H9 (cell line): ENCODE data around the gene ARAP1. TPM values are rescaled to one million over a fixed set of nuclear protein-coding genes. Genes with fewer than 3 reads are reported as not detected.

Experiments
- DNase-seq: peaks from one replicate; pipeline ENCODE4 v3.0.0-alpha.2; 2017
- H2AFZ ChIP-seq: one replicate; pipeline ENCODE4 v1.6.1; 2013; ENCODE audit warnings: mild to moderate bottlenecking, low read length, control low read depth, moderate library complexity
- H2AK5ac ChIP-seq: 2 replicates; pipeline ENCODE4 v1.6.1; 2013; ENCODE audit warnings: low read length, control low read depth, mixed read lengths; ENCODE audit not compliant: insufficient read length
- H2BK120ac ChIP-seq: one replicate; pipeline ENCODE4 v1.6.1; 2013; ENCODE audit warnings: low read depth, mild to moderate bottlenecking, low read length, control low read depth, inconsistent platforms; ENCODE audit not compliant: poor library complexity, severe bottlenecking
- H2BK12ac ChIP-seq: 2 replicates; pipeline ENCODE4 v1.6.1; 2013; ENCODE audit warnings: low read length, control low read depth, mixed read lengths, low read depth; ENCODE audit not compliant: insufficient read length
- H2BK15ac ChIP-seq: 2 replicates; pipeline ENCODE4 v1.6.1; 2013; ENCODE audit warnings: low read depth, low read length, control low read depth
- H2BK20ac ChIP-seq: one replicate; pipeline ENCODE4 v1.6.1; 2013; ENCODE audit warnings: low read depth, mild to moderate bottlenecking, low read length, control low read depth, inconsistent platforms; ENCODE audit not compliant: poor library complexity, severe bottlenecking
- H2BK5ac ChIP-seq: 2 replicates; pipeline ENCODE4 v1.6.1; 2013; ENCODE audit warnings: low read length, control low read depth, mixed read lengths; ENCODE audit not compliant: insufficient read length
- H3K14ac ChIP-seq: 2 replicates; pipeline ENCODE4 v1.6.1; 2013; ENCODE audit warnings: low read length, control low read depth; ENCODE audit not compliant: insufficient read depth
- H3K18ac ChIP-seq: 2 replicates; pipeline ENCODE4 v1.6.1; 2013; ENCODE audit warnings: low read depth, mild to moderate bottlenecking, mixed read lengths, low read length, control low read depth; ENCODE audit not compliant: insufficient read length
- H3K23ac ChIP-seq: 2 replicates; pipeline ENCODE4 v1.6.1; 2013; ENCODE audit warnings: low read length, control low read depth, mixed read lengths, low read depth; ENCODE audit not compliant: insufficient read length
- H3K23me2 ChIP-seq: 2 replicates; pipeline ENCODE4 v1.6.1; 2013; ENCODE audit warnings: low read depth, mild to moderate bottlenecking, mixed read lengths, low read length, control low read depth; ENCODE audit not compliant: insufficient read length, poor library complexity, severe bottlenecking
- H3K27ac ChIP-seq: 2 replicates; pipeline ENCODE4 v1.5.1; 2013; ENCODE audit warnings: low read length, control low read depth, mixed read lengths, low read depth; ENCODE audit not compliant: insufficient read length
- H3K27me3 ChIP-seq: 2 replicates; pipeline ENCODE4 v1.6.1; 2013; ENCODE audit warnings: low read length, control low read depth, inconsistent platforms; ENCODE audit not compliant: insufficient read depth
- H3K4ac ChIP-seq: 2 replicates; pipeline ENCODE4 v1.6.1; 2013; ENCODE audit warnings: low read depth, mild to moderate bottlenecking, control low read depth, inconsistent platforms, low read length, moderate library complexity
- H3K4me1 ChIP-seq: 2 replicates; pipeline ENCODE4 v1.6.1; 2013; ENCODE audit warnings: low read length, control low read depth, inconsistent platforms; ENCODE audit not compliant: insufficient read depth
- H3K4me2 ChIP-seq: 2 replicates; pipeline ENCODE4 v1.6.1; 2013; ENCODE audit warnings: low read length, control low read depth, mixed read lengths; ENCODE audit not compliant: insufficient read length, insufficient read depth
- H3K56ac ChIP-seq: 2 replicates; pipeline ENCODE4 v1.6.1; 2013; ENCODE audit warnings: low read depth, mild to moderate bottlenecking, mixed read lengths, low read length, control low read depth; ENCODE audit not compliant: insufficient read length
- H3K79me1 ChIP-seq: 2 replicates; pipeline ENCODE4 v1.6.1; 2013; ENCODE audit warnings: low read depth, mild to moderate bottlenecking, moderate library complexity, low read length, control low read depth, inconsistent platforms; ENCODE audit not compliant: insufficient read depth, poor library complexity, severe bottlenecking
- H3K79me2 ChIP-seq: 2 replicates; pipeline ENCODE4 v1.6.1; 2013; ENCODE audit warnings: low read length, control low read depth, inconsistent platforms; ENCODE audit not compliant: insufficient read depth
- H3K9ac ChIP-seq: 2 replicates; pipeline ENCODE4 v1.6.1; 2013; ENCODE audit warnings: low read length, control low read depth, mixed read lengths; ENCODE audit not compliant: insufficient read length; ENCODE audit errors: extremely low read depth
- H3K9me3 ChIP-seq: one replicate; pipeline ENCODE4 v1.6.1; 2013; ENCODE audit warnings: low read depth, low read length, inconsistent platforms; ENCODE audit not compliant: control insufficient read depth
- H3T11ph ChIP-seq: one replicate; pipeline ENCODE4 v1.6.1; 2013; ENCODE audit warnings: mild to moderate bottlenecking, low read length, control low read depth, inconsistent platforms
- H4K20me1 ChIP-seq: one replicate; pipeline ENCODE4 v1.6.1; 2013; ENCODE audit not compliant: control insufficient read depth, insufficient read length, insufficient read depth
- H4K5ac ChIP-seq: 2 replicates; pipeline ENCODE4 v1.6.1; 2013; ENCODE audit warnings: low read depth, mild to moderate bottlenecking, mixed read lengths, low read length, control low read depth; ENCODE audit not compliant: insufficient read length
- H4K8ac ChIP-seq: replicated peaks from 2 replicates; pipeline ENCODE4 v1.6.1; 2013; ENCODE audit warnings: low read length, control low read depth, mixed read lengths, low read depth; ENCODE audit not compliant: insufficient read length
- H4K91ac ChIP-seq: 2 replicates; pipeline ENCODE4 v1.6.1; 2013; ENCODE audit warnings: low read depth, mild to moderate bottlenecking, moderate library complexity, mixed read lengths, low read length, control low read depth; ENCODE audit not compliant: insufficient read length
- H3K27ac Mint-ChIP-seq, 3 experiments: 2 replicates in 2 of 3; 3 replicates in 1 of 3; pipeline ENCODE4 v1.8.0; 2020 to 2021; ENCODE audit warnings: mixed read lengths in 3 of 3, mild to moderate bottlenecking in 1 of 3, moderate library complexity in 1 of 3
- H3K27me3 Mint-ChIP-seq: 2 replicates; pipeline ENCODE4 v1.8.0; 2021; ENCODE audit warnings: low read depth, mild to moderate bottlenecking, moderate library complexity, mixed read lengths
- H3K36me3 Mint-ChIP-seq, 3 experiments: 2 replicates in 2 of 3; 3 replicates in 1 of 3; pipeline ENCODE4 v1.8.0; 2020 to 2021; ENCODE audit warnings: low read depth in 3 of 3, mixed read lengths in 3 of 3; ENCODE audit not compliant: insufficient read depth in 1 of 3
- H3K4me1 Mint-ChIP-seq, 2 experiments: 2 replicates each; pipeline ENCODE4 v1.8.0; 2020; ENCODE audit warnings: mixed read lengths in 2 of 2
- H3K4me3 Mint-ChIP-seq, 2 experiments: 2 replicates in 1 of 2; 3 replicates in 1 of 2; pipeline ENCODE4 v1.8.0; 2020 to 2021; ENCODE audit warnings: mild to moderate bottlenecking in 2 of 2, mixed read lengths in 2 of 2, moderate library complexity in 1 of 2
- H3K9me3 Mint-ChIP-seq, 2 experiments: 2 replicates in 1 of 2; 3 replicates in 1 of 2; pipeline ENCODE4 v1.8.0; 2020; ENCODE audit warnings: mild to moderate bottlenecking in 2 of 2, mixed read lengths in 2 of 2, moderate library complexity in 1 of 2
- CTCF ChIP-seq: fragments of 200-600 bp; sonication (generic); conservative IDR thresholded peaks from 3 replicates; pipeline ENCODE4 v1.8.0; 2021; ENCODE audit warnings: antibody characterized with exemption, mild to moderate bottlenecking
- WGBS: extraction: QIAGEN DNeasy Blood & Tissue Kit; methylation state at CpG from one replicate; pipeline ENCODE4 v1.1.7; 2013; ENCODE audit warnings: missing lambda C conversion rate, low lambda C conversion rate, mixed read lengths; ENCODE audit not compliant: insufficient read length; ENCODE audit errors: extremely low coverage; 5-methylcytosine and 5-hydroxymethylcytosine counted together
- total RNA-seq: library from RNA; stranded (reverse); gene quantifications from 2 replicates; pipeline ENCODE4 v1.2.1, GENCODE V29; 2021

The ARAP1 gene
- total RNA-seq, 1 experiment from 2014 or later: 59.4 TPM

- no peak overlapping the region for H2BK5ac ChIP-seq
Measured at GRCh38 chr11:72668629-72669347, 83.4 kb downstream of the ARAP1 start.

More at GRCh38 chr11:72668629-72669347, 83.4 kb downstream of the ARAP1 start:
- Histone ChIP-seq H2BK12ac (no peak overlapping the region), H3K18ac (no peak overlapping the region), H2BK15ac (no peak overlapping the region), H3K4ac (no peak overlapping the region), H4K5ac (no peak overlapping the region), H3K56ac (no peak overlapping the region), H4K91ac (no peak overlapping the region), H3K23ac (no peak overlapping the region), H2BK20ac (no peak overlapping the region), H4K20me1 (no peaks in the 10 kb centered on the region), H3K79me2 (no peaks in the 10 kb centered on the region), H3K4me1 (peaks cover 4% of the 10 kb centered on the region; the same call in 1 of the 2 replicates), H3K27ac (no peak overlapping the region), H2AFZ (no peak overlapping the region), H3K27me3 (no peaks in the 10 kb centered on the region; the same call in 1 of the 2 replicates), H3K23me2 (peaks cover under 1% of the 10 kb centered on the region), H2BK120ac (no peak overlapping the region), H3T11ph (no peak overlapping the region), H3K79me1 (no peaks in the 10 kb centered on the region), H4K8ac (no peak overlapping the region), H3K9ac (no peak overlapping the region), H2AK5ac (no peak overlapping the region), H3K9me3 (no peaks in the 10 kb centered on the region), H3K4me2 (no peak overlapping the region), H3K14ac (no peak overlapping the region)
- Mint-ChIP-seq H3K27me3 (peaks cover 49% of the 10 kb centered on the region), H3K27ac (peak overlapping the region in 1 of 3 experiments; percentile 76; a peak in 1 of 7 replicates), H3K4me1 (peaks cover 16 to 41% of the 10 kb centered on the region in 2 experiments), H3K9me3 (peaks cover 6 to 10% of the 10 kb centered on the region in 2 experiments), H3K36me3 (peaks cover 8 to 9% (median 9%) of the 10 kb centered on the region in 3 experiments), H3K4me3 (no peak overlapping the region)
- no CpG with 5 or more reads among the region's 7 CpGs for whole genome bisulfite sequencing
- no peak for DNase-seq
- TF ChIP-seq CTCF: no peak
